GM19351 (cell line): Measurements from ENCODE around the gene ATAD3B.
"Not testable (repeated sequence)": the region's sequence is repeated elsewhere in the genome, so short reads cannot be mapped to it uniquely, and the experiment has no call there.

Experiments used
- ATAC-seq: cut with Tn5 transposase; IDR thresholded peaks from one replicate; pipeline ENCODE4 v1.9.1; 2021; ENCODE audit warnings: mild to moderate bottlenecking, moderate library complexity; ENCODE audit not compliant: unreplicated experiment

Gene ATAD3B

DNA sequence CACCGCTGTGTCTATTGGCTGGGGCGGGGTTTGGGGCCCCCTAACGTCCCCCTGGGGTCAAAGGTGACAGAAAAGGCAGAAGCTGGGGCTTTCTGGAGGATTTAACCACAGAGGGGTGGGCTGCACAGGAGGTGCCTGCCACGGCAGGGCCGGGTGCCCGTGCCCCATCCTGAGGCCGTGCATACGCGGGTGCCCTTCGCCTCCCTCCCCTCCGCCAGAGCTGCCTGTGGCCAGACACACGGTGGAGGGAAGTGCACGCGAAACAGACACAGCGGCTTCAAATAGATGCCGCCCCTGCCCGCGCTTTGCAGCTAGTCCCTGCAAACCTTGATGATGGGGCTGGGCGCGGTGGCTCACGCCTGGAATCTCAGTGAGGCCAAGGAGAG, 37.9 kb downstream of the ATAD3B start:
- not testable (repeated sequence) for ATAC-seq

DNA sequence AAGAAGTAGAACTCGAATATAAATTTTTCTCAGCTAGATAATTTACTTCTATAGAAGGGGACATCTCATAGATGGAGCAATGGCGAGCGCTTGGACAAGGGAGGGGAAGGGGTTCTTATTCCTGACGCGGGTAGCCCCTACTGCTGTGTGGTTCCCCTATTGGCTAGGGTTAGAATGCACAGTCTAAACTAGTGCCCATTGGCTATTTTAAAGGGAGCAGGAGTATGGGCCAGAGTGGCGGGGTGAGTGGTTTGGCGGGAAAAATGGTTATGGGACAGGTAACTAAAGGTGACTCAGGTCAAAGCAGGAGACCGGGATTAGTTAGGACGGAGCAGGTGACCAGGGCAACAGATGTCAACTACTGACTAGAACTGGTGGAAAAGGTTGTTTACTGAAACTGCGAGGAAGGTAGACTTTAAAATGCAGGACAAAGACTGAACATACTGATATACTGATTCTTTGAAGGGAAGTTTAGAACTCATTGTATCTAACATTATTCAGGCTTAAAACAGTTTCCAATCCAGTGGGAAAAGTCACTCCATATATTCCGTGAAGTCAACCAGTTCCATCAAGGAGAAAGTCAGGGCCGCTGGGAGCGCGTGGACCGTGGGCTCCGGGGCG, 39.5 kb downstream of the ATAD3B start:
- no peak for ATAC-seq

DNA sequence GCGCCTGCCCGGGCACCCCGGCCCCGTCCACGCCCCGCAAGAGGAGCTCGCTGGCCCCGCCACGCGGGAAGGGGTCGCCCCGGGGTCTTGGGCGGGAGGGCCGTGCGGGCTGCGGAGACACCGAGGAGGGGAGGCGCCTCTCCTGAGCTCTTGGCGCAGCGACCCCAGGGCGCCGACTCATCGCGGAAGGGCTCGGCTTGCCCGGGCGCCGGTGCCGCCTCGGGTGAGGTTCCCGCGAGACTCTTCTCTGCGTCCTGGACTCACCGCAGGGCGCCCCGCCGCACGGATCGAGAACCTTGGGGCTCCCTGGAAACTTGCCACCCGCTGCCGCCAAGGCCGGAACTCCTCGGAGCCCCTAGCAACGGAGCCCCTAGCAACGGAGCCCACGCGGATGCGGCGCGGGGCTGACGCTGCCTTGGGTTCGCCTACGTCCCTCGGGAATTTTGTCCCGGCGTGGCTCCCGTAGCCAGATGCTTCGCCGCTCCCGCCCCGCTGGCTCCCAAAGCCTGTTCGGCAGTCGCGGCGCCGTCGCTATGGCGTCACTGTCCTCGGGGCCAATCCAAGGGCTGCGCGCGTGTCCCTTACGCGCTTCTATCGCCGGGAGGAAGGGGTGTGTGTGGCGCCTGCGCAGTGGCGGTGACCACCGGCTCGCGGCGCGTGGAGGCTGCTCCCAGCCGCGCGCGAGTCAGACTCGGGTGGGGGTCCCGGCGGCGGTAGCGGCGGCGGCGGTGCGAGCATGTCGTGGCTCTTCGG, 40.1 kb downstream of the ATAD3B start, which contains the start of gene ATAD3A:
Gene ATAD3A, plus strand, starts transcription at position 630 of the 753 bp plus-strand sequence. Its CDS starts 107 bp downstream, at position 737.
- peak; percentile 94 for ATAC-seq

DNA sequence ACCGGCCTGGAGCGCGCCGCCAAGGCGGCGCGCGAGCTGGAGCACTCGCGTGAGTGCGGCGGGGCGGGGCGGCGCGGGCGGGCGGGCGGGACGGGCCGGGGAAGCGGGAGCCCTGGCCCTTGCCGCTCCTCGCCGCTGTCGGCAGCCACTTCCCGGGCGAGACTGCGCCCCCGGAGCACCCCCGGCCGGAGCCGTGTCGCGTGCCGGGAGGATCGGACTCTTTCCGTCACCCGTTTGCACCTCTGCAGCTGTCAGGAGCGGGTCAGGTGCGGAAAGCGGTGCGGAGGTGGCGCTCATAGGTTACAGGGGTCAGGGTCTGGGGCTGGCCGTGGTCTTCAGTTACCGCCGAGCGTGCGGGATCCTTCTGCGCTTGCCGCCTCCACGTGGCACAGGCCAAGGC, 40.9 kb downstream of the ATAD3B start:
- ATAC-seq, result not testable (repeated sequence)

DNA sequence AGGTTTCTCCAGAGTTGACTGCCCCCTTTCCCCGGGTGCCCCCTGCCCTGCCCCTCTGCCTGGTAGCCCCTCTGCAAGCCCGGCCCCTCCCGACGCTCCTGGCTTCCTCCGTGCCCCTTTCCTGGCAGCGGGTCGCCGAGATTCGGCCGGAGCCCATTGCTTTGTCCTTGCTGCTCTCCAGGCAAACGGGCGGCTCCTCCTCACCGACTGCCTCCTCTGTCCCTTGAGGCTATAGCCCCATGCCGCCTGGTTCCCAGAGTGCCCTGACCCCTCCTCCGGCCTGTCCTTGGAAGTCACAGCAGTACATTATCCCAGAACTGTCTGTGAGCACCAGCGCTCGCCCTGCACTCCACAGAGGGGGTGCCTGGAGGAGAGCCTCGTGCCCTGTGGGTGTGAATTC, 42.1 kb downstream of the ATAD3B start:
- not testable (repeated sequence) for ATAC-seq

DNA sequence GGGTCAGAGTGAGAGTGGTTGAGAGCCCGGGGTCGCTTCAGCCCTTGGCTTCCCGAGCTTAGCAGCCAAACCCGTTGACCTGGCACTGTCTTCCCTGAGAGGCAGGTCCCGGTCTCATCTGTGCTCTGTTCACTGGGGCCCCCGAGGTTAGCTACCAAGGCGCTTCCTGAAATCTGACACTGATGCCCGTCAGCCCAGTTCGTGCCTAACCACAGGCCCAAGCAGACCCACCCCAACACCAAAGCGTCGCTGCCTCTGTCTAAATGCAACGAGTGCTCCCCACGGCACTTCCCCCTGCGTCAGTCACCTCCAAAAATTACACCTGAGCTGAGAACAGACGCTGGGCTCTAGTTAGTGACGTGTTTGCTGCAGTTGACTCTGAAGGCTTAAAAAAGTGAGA, 42.8 kb downstream of the ATAD3B start:
- not testable (repeated sequence) for ATAC-seq

DNA sequence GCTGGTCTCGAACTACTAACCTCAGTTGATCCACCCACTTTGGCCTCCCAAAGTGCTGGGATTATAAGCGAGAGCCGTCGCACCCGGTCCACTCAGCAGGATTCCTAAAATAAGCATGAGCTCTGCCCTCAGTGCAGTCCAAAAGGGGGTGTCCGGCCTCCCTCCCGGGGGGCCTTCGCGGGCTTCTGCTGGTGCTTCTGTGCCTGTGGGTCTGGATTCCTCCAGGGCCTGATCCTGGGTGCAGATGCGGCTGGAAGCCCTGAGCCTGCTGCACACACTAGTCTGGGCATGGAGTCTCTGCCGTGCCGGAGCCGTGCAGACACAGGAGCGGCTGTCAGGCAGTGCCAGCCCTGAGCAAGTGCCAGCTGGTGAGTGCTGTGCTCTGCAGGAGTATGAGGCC, 45.4 kb downstream of the ATAD3B start:
- not testable (repeated sequence) for ATAC-seq

DNA sequence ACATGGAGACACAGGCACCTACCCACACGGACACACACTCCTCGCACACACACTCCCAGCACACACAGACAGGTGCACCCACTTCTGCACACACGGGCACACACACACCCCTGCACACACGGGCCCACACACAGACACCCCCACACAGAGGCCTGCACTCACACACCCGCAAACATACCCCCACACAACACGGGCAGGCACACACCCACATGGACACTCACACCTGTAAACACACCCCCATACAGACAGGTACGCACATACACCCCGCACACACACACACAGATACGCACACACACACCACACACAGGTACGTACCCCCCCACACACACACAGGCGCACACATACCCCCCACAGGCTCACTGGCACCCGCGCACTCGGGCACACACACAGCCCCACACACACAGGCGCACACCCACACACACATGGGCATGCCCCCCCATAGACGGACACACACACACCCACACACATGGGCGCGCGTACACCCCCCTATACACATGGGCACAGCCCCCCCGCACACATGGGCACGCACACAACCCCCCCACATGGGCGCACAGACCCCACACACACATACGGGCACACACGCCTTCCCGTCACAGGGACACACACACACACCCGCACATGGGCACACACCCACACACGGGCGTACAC, 46.5 kb downstream of the ATAD3B start:
- no peak for ATAC-seq

DNA sequence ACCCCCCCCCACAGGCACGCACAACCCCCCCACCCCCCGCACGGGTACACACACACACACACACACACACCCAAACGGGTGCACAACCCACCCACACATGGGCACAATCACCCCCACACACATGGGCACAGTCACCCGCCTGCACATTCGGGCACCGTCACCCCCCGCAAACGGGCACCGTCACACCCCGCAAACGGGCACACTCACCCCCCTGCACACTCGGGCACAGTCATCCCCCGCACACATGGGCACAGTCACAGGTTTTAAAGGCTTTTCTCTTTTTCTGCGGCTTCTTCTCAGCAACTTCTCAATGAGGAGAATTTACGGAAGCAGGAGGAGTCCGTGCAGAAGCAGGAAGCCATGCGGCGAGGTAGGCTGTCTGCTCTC, 47.0 kb downstream of the ATAD3B start:
- not testable (repeated sequence) for ATAC-seq

DNA sequence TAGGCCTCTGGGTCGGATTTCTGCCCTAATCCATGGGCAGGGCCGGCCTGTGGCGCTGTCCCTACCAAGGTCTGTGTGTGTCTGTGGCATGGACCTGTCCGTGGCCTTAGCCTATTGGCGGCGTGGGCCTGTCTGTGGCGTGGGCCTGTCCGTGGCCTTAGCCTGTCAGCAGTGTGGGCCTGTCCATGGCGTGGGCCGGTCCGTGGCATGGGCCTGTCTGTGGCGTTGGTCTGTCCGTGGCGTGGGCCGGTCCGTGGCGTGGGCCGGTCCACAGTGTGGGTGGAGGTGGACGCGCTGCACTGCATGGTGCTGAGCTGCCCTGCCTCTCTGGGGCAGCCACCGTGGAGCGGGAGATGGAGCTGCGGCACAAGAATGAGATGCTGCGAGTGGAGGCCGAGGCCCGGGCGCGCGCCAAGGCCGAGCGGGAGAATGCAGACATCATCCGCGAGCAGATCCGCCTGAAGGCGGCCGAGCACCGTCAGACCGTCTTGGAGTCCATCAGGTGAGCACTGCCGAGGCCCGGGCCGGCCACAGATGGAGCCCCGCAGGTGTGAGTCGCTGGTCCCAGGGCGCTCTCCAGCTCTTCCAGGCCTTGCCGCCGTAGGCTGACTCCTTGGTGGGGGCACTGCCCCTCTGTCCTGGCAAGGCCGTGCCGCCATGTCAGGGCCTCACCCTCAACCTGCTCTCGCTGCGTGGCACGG, 48.4 kb downstream of the ATAD3B start:
- ATAC-seq, result not testable (repeated sequence)

DNA sequence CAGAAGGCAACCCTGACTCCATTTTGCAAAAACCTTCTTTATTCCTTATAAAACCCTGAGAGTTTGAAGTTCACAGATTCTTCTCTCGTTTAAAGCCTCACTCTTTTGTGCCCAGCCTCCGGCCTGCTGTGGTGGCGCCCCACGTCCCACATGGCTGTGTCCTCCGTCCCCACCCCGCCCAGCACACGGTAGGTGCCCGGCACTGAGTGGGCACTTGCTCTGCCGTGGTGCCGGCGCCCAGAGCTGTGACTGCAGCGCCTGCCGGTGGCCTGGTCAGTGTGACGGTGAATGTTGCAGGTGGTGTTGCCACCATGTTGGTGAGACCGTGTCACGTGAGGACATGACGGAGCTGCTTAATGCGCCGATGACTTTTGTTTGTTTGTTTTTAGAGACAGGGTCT, 49.8 kb downstream of the ATAD3B start:
- no peak for ATAC-seq

DNA sequence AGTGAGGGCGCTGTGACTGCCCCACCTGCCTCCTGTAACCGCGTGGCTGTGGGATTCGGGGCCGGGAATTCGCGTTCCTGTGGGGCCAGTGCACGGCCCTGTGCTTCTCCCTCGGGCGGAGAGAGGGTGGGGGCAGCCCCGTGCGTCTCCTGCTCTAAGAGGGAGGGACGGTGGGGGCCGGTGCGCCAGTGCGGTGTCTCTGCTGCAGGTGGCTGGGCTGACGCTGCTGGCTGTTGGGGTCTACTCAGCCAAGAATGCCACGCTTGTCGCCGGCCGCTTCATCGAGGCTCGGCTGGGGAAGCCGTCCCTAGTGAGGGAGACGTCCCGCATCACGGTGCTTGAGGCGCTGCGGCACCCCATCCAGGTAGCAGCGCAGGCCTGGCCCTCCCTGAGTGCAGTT, 51.0 kb downstream of the ATAD3B start:
- ATAC-seq, result not testable (repeated sequence)

DNA sequence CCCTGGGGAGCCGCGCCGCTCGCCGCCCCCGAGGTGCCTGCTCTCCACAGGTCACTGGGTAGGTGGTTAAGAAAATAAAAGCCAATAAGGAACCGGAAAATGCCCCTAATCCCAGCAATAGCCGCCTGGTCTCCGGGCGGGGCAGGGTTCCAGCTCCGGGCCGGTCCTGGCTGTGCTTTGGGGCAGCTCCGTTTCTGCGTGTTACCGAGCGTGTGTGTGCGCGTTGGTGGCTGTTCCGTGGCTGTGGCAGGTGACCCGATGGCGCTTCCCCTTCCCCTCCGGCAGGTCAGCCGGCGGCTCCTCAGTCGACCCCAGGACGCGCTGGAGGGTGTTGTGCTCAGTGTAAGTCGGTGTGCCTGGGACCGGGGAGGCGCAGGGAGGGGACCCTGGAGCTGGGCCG, 51.7 kb downstream of the ATAD3B start:
- ATAC-seq, result not testable (repeated sequence)

DNA sequence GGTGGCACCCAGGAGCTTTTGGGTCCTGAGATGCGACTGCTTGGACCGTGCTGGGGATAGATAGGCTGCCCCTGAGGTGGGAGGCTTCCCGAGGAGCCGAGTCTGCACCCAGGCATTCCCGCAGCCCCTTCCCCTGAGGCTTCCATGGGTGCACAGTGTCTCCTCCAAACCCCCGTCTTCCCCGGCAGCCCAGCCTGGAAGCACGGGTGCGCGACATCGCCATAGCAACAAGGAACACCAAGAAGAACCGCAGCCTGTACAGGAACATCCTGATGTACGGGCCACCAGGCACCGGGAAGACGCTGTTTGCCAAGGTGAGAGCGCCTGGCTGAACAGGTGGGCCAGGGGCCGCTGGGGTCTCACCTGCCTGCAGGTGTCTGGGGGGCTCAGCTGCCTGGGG, 52.1 kb downstream of the ATAD3B start:
- not testable (repeated sequence) for ATAC-seq

DNA sequence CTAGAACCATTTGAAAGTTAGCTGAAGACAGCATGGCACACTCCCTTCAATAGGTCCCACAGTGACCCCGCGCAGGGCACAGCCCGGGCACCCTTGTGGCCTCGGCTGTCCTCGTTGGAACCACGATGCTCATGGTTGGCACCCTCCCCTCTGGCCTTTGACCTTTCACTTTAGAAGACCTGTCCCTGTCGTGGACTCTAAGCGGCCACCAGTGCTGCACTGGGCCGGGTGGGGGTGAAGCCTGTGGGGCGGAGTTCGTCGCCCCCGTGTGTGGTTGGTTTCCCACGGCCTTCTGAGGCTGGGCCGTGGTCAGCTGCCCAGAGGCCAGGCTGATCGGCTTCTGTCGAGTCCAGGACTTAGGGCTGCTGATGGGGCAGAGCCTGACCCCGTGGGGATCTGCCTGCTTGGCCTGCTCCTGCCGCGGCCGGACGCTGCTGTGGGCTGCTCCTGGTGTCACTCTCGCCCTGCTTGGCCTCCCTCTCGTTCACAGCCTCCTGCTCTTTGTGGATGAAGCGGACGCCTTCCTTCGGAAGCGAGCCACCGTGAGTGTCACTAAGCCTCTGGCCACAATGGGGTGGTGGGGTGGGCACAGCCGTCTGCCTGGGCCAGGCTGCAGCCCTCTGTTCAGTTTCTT, 53.3 kb downstream of the ATAD3B start:
- not testable (repeated sequence) for ATAC-seq

DNA sequence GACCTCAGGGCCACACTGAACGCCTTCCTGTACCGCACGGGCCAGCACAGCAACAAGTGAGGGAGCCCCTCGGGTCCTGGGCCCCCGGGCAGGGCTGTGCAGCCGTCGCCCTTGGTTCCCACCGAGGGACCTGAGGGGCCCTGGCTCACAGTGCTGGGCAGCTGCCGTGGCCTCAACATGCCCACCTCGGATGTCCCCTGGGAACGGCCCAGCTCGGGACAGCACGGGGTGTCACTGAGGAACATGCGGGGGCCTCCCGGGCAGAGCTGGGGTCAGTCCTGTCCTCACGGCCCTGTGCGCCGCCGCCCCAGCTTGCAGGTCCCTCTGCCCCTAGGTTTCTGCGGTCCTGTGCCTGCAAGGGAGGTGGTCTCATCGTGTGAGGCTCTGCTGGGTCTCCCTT, 54.9 kb downstream of the ATAD3B start:
- ATAC-seq, result not testable (repeated sequence)

DNA sequence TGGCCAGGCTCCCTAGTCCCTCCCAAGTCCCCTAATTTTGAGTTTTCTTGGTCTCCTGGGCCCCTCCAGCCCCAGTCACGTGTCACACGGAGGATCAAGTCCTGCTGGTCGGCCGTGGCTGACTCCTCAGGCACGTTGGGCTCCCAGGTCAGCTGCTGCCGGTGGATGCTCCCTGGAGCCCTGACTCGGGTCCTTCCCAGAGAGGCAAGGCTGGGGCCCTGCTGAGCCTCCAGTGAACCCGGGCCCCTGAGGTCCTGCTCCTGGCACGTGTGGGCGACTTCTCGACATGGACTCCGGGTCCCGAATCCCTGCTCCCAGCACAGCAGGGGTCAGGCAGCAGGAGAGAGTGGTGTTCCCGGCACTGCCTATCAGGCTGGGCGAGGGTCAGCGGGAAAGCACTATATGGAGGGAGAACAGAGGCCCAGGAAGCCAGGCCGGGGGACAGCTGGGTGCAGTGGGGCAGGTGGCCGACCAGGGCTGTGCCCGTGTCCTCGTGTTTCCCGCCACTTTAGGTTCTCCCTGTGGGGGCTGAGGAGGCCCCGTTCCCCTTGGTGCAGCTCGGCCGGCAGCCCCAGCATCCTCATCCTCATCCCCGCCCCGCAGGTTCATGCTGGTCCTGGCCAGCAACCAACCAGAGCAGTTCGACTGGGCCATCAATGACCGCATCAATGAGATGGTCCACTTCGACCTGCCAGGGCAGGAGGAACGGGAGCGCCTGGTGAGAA, 55.7 kb downstream of the ATAD3B start:
- no peak for ATAC-seq

DNA sequence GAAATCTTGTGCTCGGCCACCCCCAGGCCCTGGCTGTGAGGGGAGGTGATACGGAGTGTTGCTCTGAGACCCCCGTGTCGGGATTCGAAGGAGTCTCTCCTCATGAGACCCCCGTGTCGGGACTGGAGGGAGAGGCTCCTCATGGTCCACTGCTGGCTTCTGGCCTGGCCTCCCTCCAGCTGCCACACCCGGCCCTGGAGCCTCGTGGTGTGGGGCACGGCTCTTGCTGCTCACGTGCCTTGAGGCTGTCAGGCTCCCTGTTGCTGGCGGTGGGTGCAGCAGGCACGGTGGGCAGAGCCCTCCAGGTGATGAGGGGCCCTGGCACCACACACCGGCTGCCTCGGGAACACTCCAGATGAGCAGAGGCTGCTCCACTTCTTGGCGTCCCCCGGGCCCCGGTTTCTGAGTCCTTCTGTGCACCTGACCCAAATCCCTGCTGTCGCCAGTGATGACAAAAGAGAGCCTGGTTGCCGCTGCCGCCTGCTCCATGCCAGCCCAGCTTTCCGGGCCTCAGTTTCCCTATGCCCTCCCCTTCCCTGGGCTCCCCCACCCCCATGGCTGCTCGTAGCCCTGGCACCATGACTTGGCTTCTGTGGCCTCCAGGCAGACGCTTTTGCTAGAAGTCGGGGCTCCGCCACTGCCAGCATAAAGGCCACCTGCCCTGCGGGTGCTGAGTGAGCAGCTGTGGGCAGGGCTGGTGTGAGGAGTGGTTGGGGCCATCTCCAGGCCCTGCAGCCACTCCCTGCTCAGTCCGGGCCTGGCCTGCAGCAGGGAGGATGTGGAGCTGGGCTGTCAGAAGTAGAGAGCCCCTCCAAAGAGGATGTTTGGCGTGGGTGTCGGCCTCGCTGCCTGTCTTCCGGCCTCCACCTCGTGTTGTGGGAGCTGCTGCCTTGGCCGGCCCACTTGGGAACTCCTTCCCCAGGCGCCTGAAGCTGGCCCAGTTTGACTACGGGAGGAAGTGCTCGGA, 57.0 kb downstream of the ATAD3B start:
- ATAC-seq, result no peak

DNA sequence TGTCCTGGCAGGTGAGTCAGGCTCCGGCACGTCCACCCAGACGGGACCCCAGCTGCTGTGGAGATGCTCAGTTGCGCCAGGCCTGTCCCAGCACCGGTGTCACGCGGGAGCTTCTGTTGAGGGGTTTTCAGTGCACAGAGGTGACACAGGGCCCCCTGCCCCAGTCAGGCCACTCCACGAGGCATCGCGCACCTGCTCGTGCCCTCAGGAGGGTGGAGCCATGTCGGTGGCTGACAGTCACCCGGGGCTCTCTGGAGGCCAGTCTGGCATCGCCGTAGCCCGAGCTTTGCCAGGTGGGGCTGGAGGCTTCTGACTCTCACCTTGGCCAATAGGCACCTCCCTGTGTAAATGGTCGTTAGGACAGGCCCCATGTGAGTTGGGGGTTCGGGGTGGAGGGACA, 57.8 kb downstream of the ATAD3B start:
- ATAC-seq, result no peak
